IPS-11a (cell line): ENCODE results near the gene GSN.
"Not testable (repeated sequence)": the region's sequence is repeated elsewhere in the genome, so short reads cannot be mapped to it uniquely, and the experiment has no call there.

Experiments
- H3K4me3 ChIP-seq: one replicate; pipeline ENCODE4 v1.5.1; 2013; ENCODE audit warnings: low read depth, low read length, control low read depth

GSN gene

DNA sequence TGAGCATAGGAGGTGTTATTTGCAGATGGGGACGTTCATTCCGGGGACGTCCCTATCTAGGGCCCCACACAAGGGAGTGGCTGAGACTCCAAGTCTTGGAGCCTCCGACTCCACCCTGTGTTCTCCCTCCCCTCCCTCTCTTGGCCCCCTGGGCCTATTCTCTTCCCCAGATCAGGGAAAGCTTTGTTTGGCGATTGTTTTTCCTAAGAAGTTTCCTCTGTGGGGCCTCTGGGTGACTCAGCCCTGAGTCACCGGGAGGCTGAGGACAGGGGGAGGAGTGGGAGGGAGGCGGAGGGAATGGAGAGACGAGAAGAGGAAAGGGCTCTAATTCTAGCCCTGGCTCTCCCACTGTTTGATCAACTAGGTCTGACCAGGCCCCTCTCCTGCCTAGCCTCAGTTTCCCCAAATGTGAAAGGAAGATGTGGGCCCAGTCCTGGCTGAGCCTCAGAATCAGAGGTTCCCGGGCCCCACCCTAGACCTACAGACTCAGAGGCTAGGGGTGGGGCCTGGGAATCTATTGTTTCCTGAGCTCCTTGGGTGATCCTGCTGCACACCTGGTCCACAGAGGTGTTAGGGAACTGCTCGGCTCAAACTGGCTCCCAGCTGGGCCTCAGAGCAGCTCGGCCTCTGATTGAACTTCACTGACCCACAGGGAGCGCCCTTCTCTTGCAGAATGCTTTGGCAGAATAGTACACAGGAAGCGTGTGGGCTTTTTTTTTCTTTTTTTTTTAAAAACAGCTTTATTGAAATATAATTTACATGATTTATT, 19.2 kb downstream of the GSN start:
- no peak overlapping the region for H3K4me3 ChIP-seq

DNA sequence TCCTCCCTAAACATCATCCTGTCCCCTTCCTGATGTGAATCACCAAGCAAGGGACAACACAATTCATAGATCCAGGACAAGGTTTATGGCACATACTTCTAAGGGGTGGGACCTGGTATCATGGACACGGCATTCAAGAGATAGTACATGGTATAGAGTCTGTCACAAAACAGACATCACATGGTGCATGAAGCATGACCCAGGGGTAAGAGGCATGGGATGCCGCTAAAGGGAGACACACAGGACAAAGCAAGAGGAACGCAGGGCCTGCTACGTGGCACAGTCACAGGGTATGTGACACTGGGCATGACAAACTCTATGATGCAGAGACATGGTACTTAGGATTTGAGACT, 20.7 kb downstream of the GSN start:
- H3K4me3 ChIP-seq = no peak overlapping the region

- no peak overlapping the region for H3K4me3 ChIP-seq
Observed at GRCh38 chr9:121289026-121289771, 21.2 kb downstream of the GSN start.

GRCh38 chr9:121289772-121290370, 21.9 kb downstream of the GSN start:
- no peak overlapping the region for H3K4me3 ChIP-seq

- not testable (repeated sequence) for H3K4me3 ChIP-seq
Observed at GRCh38 chr9:121291536-121291935, 23.6 kb downstream of the GSN start.

GRCh38 chr9:121292051-121292450, 24.1 kb downstream of the GSN start:
- H3K4me3 ChIP-seq = no peak overlapping the region

- no peak overlapping the region for H3K4me3 ChIP-seq
Observed at GRCh38 chr9:121292801-121293241, 24.9 kb downstream of the GSN start.

GRCh38 chr9:121294151-121294743, 26.3 kb downstream of the GSN start:
- no peak overlapping the region for H3K4me3 ChIP-seq

GRCh38 chr9:121294866-121295661, 27.1 kb downstream of the GSN start:
- no peak overlapping the region for H3K4me3 ChIP-seq

DNA sequence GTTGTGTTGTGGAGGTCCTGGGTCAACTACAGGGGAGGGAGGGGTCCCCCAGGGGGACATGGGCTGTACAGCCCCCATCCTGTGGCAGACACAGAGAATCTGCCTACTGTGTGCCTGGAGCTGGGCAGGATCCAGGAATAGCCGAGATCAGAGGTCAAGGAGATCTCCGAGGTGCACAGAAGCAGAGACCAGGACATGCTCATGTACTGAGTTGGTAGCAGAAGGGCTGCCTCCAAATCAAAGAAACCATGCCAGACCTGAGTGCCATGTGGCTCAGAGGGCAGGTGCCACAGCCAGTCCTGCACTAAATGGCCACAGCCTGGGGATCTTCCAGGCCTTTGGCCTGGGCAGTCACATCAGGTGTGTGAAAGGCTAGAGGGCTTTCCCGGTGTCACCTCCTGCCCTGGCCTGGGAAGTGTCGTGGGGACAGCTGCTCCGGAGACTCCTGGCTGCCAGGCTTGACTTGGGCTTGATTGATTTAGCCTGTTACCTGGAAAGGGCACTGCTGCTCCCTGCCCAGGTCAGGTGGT, 27.8 kb downstream of the GSN start:
- H3K4me3 ChIP-seq = no peak overlapping the region

GRCh38 chr9:121296213-121297127, 28.5 kb downstream of the GSN start:
- no peak overlapping the region for H3K4me3 ChIP-seq

- H3K4me3 ChIP-seq = no peak overlapping the region
Observed at GRCh38 chr9:121297389-121297788, 29.4 kb downstream of the GSN start.

DNA sequence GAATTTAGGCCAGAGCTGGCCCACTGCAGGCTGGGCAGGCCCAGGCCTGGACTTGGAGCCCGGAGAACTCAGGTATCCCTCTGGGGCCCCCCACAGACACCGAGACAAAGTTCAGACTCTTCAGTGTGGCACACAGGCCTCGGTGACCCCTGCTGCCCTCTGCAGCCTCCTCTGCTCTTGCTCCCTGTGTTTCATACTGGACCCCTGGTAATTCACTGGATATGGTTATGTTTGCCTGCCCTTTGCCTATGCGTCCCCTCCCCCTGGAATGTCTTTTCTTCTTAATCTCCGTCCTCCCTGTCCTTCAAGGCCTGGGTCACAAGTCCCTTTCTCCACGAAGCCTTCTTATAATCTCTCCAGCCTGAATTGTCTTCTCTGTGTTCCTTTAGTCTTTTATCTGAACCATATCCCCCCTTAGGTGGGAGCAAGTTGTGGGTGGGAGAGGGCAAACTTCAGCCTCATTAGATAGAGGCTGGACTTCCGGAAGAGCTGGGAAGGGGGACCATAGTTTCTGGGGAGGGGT, 30.1 kb downstream of the GSN start:
- no peak overlapping the region for H3K4me3 ChIP-seq

- peak overlapping the region; percentile 36 for H3K4me3 ChIP-seq
Observed at GRCh38 chr9:121298689-121299466, 30.9 kb downstream of the GSN start.

DNA sequence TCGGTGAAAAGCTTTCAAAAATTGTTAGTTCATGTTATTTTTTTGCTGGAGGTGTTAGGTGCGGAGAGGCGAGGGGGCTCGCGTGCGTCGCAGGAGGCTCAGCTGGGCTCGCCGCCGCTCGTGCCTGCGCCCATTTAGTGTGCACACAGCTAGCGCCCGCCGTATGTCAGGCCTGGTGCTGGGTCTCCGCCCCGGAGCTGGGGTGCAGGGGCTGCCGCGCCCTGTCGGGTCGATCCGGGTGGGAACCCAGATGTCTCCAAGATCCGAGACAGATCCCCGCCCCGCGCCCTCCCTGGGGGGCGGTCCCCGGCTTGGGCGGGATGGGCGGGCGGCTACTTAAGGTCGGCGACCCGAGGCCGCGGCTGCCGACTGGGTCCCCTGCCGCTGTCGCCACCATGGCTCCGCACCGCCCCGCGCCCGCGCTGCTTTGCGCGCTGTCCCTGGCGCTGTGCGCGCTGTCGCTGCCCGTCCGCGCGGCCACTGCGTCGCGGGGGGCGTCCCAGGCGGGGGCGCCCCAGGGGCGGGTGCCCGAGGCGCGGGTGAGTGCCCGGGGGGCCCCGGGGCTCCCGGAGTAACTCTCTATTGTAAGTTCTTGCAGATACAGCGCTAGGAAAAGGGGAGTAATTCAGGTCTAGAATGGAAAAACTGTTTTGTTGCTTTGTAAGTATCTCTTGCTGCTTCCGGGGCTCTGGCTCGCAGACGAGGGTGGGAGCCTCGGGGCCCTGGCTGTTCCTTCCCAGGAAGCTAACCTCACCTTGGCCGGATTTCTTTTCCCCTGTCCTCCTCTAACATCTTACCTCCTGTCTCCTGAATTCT, 31.7 kb downstream of the GSN start:
- peak overlapping the region; percentile 36 for H3K4me3 ChIP-seq

GRCh38 chr9:121300283-121301119, 32.5 kb downstream of the GSN start:
- no peak overlapping the region for H3K4me3 ChIP-seq

DNA sequence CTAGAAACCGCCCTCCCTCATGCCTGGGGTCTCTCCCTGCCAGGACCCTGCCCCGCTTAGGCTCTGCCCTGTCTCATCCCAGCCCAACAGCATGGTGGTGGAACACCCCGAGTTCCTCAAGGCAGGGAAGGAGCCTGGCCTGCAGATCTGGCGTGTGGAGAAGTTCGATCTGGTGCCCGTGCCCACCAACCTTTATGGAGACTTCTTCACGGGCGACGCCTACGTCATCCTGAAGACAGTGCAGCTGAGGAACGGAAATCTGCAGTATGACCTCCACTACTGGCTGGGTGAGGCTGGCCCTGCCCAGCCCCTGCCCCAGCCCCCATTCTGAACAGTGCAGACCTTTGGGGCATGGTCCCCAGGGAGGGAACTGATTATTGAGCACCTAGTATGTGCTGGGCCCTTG, 33.9 kb downstream of the GSN start:
- no peak overlapping the region for H3K4me3 ChIP-seq
